HL-60 (cell line): ENCODE data around the gene PPIL4.

Source experiments
- DNase-seq, 2 experiments: peaks; one replicate each; pipeline ENCODE4 v3.0.0-alpha.2; 2010 to 2020; ENCODE audit warnings: low read depth in 1 of 2, low spot score in 1 of 2
- H3K27ac ChIP-seq: fragments of 250-450 bp; sonication (Bioruptor Pico); replicated peaks from 2 replicates; pipeline ENCODE4 v1.5.1; 2020; ENCODE audit warnings: mild to moderate bottlenecking, moderate library complexity
- H3K27me3 ChIP-seq: fragments of 250-450 bp; sonication (Bioruptor Pico); 2 replicates; pipeline ENCODE4 v1.5.1; 2021; ENCODE audit warnings: mild to moderate bottlenecking, moderate library complexity; ENCODE audit not compliant: insufficient read depth, poor library complexity, severe bottlenecking
- H3K4me3 ChIP-seq: replicated peaks from 2 replicates; pipeline ENCODE4 v1.5.1; 2011; ENCODE audit warnings: mild to moderate bottlenecking, control low read depth, low read length; ENCODE audit not compliant: insufficient read depth
- CTCF ChIP-seq: IDR thresholded peaks from one replicate; pipeline ENCODE4 v1.5.1; 2011; ENCODE audit warnings: low read length, control low read depth, inconsistent platforms; ENCODE audit not compliant: insufficient read depth
- GABPA ChIP-seq: IDR thresholded peaks from 2 replicates; pipeline ENCODE4 v1.6.1; 2012; ENCODE audit warnings: low read depth
- POLR2AphosphoS5 ChIP-seq: IDR thresholded peaks from 2 replicates; pipeline ENCODE4 v1.6.1; 2012; ENCODE audit warnings: low read depth
- REST ChIP-seq: IDR thresholded peaks from 2 replicates; pipeline ENCODE4 v1.6.1; 2012; ENCODE audit warnings: low read depth; ENCODE audit not compliant: insufficient replicate concordance
- SPI1 ChIP-seq: IDR thresholded peaks from 2 replicates; pipeline ENCODE4 v1.6.1; 2012; ENCODE audit warnings: low read depth, mild to moderate bottlenecking, borderline replicate concordance

Gene PPIL4

GRCh38 chr6:149563928-149564325 is 18.1 kb upstream of the PPIL4 start:
- Histone ChIP-seq H3K4me3 (no peak overlapping the region), H3K27ac (no peak overlapping the region), H3K27me3 (no peaks in the 10 kb centered on the region)
- TF ChIP-seq CTCF (no peak), POLR2AphosphoS5 (no peak), SPI1 (no peak), REST (no peak)
- no peak for DNase-seq

GRCh38 chr6:149563203-149563927 is 17.5 kb upstream of the PPIL4 start:
- H3K4me3 ChIP-seq, result no peak overlapping the region
- no peak overlapping the region for H3K27ac ChIP-seq
- no peak for DNase-seq
- H3K27me3 ChIP-seq, result no peaks in the 10 kb centered on the region
- TF ChIP-seq CTCF (no peak), SPI1 (no peak), REST (no peak), POLR2AphosphoS5 (no peak), GABPA (no peak)

GRCh38 chr6:149560736-149561135 is 14.9 kb upstream of the PPIL4 start:
- H3K27me3 ChIP-seq, result no peaks in the 10 kb centered on the region
- DNase-seq, result peak in 1 of 2 experiments; percentile 26
- H3K27ac ChIP-seq, result no peak overlapping the region
- H3K4me3 ChIP-seq, result no peak overlapping the region
- no peak for TF ChIP-seq SPI1
- TF ChIP-seq REST, result no peak
- peak; percentile 53 for TF ChIP-seq CTCF
